Measurements from ENCODE around the gene ZFP82.

GRCh38 chr19:36420961-36421748, 2.7 kb upstream of the ZFP82 start:
- TF ChIP-seq CTCF (IDR thresholded peaks at IDR 0.05) (no peak), POLR2A (IDR thresholded peaks at IDR 0.05) (no peak)
